Measurements from ENCODE around the gene LPIN3.

LPIN3 gene

GRCh38 chr20:41393705-41394066 lies 53.1 kb downstream of the LPIN3 start:
- DNase-seq (ENCODE audit: low spot score), result no peak

- no peak for DNase-seq (ENCODE audit: low spot score)
Measured at GRCh38 chr20:41394081-41394480, 53.5 kb downstream of the LPIN3 start.

GRCh38 chr20:41394931-41395666 lies 54.5 kb downstream of the LPIN3 start:
- no peak for DNase-seq (ENCODE audit: low spot score)

GRCh38 chr20:41395667-41396664 lies 55.3 kb downstream of the LPIN3 start:
- DNase-seq (ENCODE audit: low spot score), result no peak

GRCh38 chr20:41398408-41398807 lies 57.8 kb downstream of the LPIN3 start:
- DNase-seq (ENCODE audit: low spot score), result no peak

GRCh38 chr20:41403604-41404003 lies 63.0 kb downstream of the LPIN3 start:
- no peak for DNase-seq (ENCODE audit: low spot score)

- no peak for DNase-seq (ENCODE audit: low spot score)
Measured at GRCh38 chr20:41405436-41405835, 64.8 kb downstream of the LPIN3 start.

- DNase-seq (ENCODE audit: low spot score), result no peak
Measured at GRCh38 chr20:41406353-41406752, 65.7 kb downstream of the LPIN3 start.

- DNase-seq (ENCODE audit: low spot score), result no peak
Measured at GRCh38 chr20:41406896-41407444, 66.3 kb downstream of the LPIN3 start.

GRCh38 chr20:41407607-41408006 lies 67.0 kb downstream of the LPIN3 start:
- peak; percentile 19 for DNase-seq (ENCODE audit: low spot score)

GRCh38 chr20:41408156-41408794 lies 67.7 kb downstream of the LPIN3 start:
- no peak for DNase-seq (ENCODE audit: low spot score)

GRCh38 chr20:41408986-41409385 lies 68.4 kb downstream of the LPIN3 start:
- DNase-seq (ENCODE audit: low spot score), result no peak
